Neural crest cell (in vitro differentiated cells): ENCODE measurements around the gene VPS11. TPM values are rescaled to one million over a fixed set of nuclear protein-coding genes. Genes with fewer than 3 reads are reported as not detected.

Experiments
- DNase-seq: peaks from one replicate; pipeline ENCODE4 v3.0.0; 2021; ENCODE audit warnings: low read depth, mixed read lengths, low spot score
- H3K27ac Mint-ChIP-seq: one replicate; pipeline ENCODE4 v1.8.0; 2021; ENCODE audit warnings: mild to moderate bottlenecking, mixed read lengths; ENCODE audit not compliant: unreplicated experiment
- H3K27me3 Mint-ChIP-seq: 2 replicates; pipeline ENCODE4 v1.8.0; 2021; ENCODE audit warnings: low read depth, mild to moderate bottlenecking, mixed read lengths
- H3K36me3 Mint-ChIP-seq: 2 replicates; pipeline ENCODE4 v1.8.0; 2021; ENCODE audit warnings: low read depth, mild to moderate bottlenecking, mixed read lengths
- H3K4me1 Mint-ChIP-seq: 2 replicates; pipeline ENCODE4 v1.8.0; 2021; ENCODE audit warnings: mixed read lengths
- H3K4me3 Mint-ChIP-seq: one replicate; pipeline ENCODE4 v1.8.0; 2021; ENCODE audit warnings: mild to moderate bottlenecking, mixed read lengths
- H3K9me3 Mint-ChIP-seq: 2 replicates; pipeline ENCODE4 v1.8.0; 2021; ENCODE audit warnings: mixed read lengths
- total RNA-seq: library from RNA; stranded (reverse); gene quantifications from 2 replicates; pipeline ENCODE4 v1.2.1, GENCODE V29; 2021
- TF ChIP-seq, protein P1 (sequence below): fragments of 200-600 bp; sonication (generic); conservative IDR thresholded peaks from 2 replicates; pipeline ENCODE4 v1.5.0; 2021; ENCODE audit warnings: antibody characterized with exemption, mild to moderate bottlenecking

VPS11 gene
- total RNA-seq, 1 donor from 2014 or later = 30.6 TPM

- Mint-ChIP-seq H3K36me3 (peaks cover 3% of the 10 kb centered on the region), H3K4me3 (peak overlapping the region; percentile 57), H3K4me1 (peaks cover 23% of the 10 kb centered on the region), H3K9me3 (no peaks in the 10 kb centered on the region), H3K27ac (no peak overlapping the region), H3K27me3 (peaks cover 3% of the 10 kb centered on the region)
- no peak for DNase-seq
- TF ChIP-seq, protein P1, sequence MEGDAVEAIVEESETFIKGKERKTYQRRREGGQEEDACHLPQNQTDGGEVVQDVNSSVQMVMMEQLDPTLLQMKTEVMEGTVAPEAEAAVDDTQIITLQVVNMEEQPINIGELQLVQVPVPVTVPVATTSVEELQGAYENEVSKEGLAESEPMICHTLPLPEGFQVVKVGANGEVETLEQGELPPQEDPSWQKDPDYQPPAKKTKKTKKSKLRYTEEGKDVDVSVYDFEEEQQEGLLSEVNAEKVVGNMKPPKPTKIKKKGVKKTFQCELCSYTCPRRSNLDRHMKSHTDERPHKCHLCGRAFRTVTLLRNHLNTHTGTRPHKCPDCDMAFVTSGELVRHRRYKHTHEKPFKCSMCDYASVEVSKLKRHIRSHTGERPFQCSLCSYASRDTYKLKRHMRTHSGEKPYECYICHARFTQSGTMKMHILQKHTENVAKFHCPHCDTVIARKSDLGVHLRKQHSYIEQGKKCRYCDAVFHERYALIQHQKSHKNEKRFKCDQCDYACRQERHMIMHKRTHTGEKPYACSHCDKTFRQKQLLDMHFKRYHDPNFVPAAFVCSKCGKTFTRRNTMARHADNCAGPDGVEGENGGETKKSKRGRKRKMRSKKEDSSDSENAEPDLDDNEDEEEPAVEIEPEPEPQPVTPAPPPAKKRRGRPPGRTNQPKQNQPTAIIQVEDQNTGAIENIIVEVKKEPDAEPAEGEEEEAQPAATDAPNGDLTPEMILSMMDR = no peak
These were observed 39.9 kb upstream of the VPS11 start for GRCh38 chr11:119027561-119028345.

DNA sequence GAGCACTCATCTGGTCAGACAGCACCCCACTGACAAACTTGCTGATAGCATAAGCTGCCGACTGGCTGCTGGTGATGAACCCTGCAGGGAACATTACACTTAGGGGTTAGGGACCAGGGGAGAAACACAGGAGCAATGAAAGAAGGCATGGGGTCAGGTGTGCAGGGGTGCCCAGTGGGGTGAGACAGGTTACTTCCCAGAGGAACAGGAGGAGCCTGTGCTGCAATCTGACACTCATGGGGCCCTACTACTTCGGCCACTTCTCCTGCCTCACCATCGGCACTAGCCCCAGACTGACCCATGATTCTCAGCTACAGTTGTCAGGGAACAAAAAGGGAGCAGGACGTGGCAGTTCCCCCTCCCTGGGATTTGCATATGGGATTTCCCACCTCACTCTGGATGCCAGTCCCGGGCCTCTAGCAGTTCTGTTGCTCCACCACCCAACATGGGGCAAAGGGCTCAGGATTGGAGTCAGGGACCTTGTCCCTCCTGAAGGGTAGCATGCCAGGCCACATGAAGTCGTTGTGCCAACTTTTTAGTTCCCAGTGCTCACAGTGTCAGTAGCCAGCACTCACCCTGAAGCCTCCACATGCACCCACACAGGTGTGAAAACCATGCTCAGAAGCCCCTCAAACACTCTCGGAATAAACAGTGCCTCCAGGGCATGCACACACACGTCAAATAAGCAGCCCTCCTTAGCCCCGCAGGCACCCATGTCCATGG lies 39.1 kb upstream of the VPS11 start:
- H3K36me3 Mint-ChIP-seq = peaks cover 3% of the 10 kb centered on the region
- H3K27me3 Mint-ChIP-seq = peaks cover 3% of the 10 kb centered on the region
- H3K27ac Mint-ChIP-seq = no peak overlapping the region
- H3K4me3 Mint-ChIP-seq = peak overlapping the region; percentile 94
- no peaks in the 10 kb centered on the region for H3K9me3 Mint-ChIP-seq
- no peak for DNase-seq
- H3K4me1 Mint-ChIP-seq = peaks cover 23% of the 10 kb centered on the region
- TF ChIP-seq, protein P1 = no peak

DNA sequence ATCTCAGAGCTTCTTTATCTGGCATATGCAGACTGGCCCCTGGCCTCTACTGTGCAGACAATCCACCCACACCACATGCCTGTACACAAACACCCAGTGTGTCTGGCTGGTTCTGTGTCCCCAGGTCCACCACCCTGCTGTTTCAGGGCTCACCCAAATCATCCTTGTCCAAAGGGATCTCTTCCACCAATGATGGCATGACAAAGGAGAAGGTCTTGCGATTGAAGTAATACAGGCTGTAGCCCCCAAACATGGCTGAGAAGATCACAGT lies 38.6 kb upstream of the VPS11 start:
- peaks cover 23% of the 10 kb centered on the region for H3K4me1 Mint-ChIP-seq
- no peaks in the 10 kb centered on the region for H3K9me3 Mint-ChIP-seq
- TF ChIP-seq, protein P1 = no peak
- H3K27ac Mint-ChIP-seq = no peak overlapping the region
- H3K36me3 Mint-ChIP-seq = peaks cover 3% of the 10 kb centered on the region
- peaks cover 3% of the 10 kb centered on the region for H3K27me3 Mint-ChIP-seq
- DNase-seq = no peak
- H3K4me3 Mint-ChIP-seq = peak overlapping the region; percentile 94

GRCh38 chr11:119029340-119030028 lies 38.1 kb upstream of the VPS11 start:
- no peak for DNase-seq
- no peaks in the 10 kb centered on the region for H3K9me3 Mint-ChIP-seq
- H3K27me3 Mint-ChIP-seq = peaks cover 3% of the 10 kb centered on the region
- no peak overlapping the region for H3K27ac Mint-ChIP-seq
- peaks cover 3% of the 10 kb centered on the region for H3K36me3 Mint-ChIP-seq
- peak overlapping the region; percentile 94 for H3K4me3 Mint-ChIP-seq
- peaks cover 23% of the 10 kb centered on the region for H3K4me1 Mint-ChIP-seq
- TF ChIP-seq, protein P1 = no peak

- peaks cover 3% of the 10 kb centered on the region for H3K36me3 Mint-ChIP-seq
- no peak for DNase-seq
- peaks cover 3% of the 10 kb centered on the region for H3K27me3 Mint-ChIP-seq
- TF ChIP-seq, protein P1 = no peak
- no peak overlapping the region for H3K27ac Mint-ChIP-seq
- H3K4me1 Mint-ChIP-seq = peaks cover 23% of the 10 kb centered on the region
- peak overlapping the region; percentile 94 for H3K4me3 Mint-ChIP-seq
- H3K9me3 Mint-ChIP-seq = no peaks in the 10 kb centered on the region
These were observed 37.6 kb upstream of the VPS11 start for GRCh38 chr11:119030029-119030328.
